Gastroesophageal sphincter (tissue), 4 donors: ENCODE measurements around the gene ZNF282. TPM values are rescaled to one million over a fixed set of nuclear protein-coding genes. Genes with fewer than 3 reads are reported as not detected.
A peak's percentile ranks its signal among the peaks of the same experiment; 100 is the strongest.

ENCODE experiments used
- ATAC-seq: fragments of 150-250 bp; one replicate; pipeline ENCODE4 v1.9.1; 2016; ENCODE audit warnings: mild to moderate bottlenecking, moderate library complexity
- H3K27ac ChIP-seq, 4 donors: fragments of 200-600 bp; sonication (generic) in 3 of 4; 1 replicate in 3 of 4; 2 replicates in 1 of 4; pipeline ENCODE4 v1.5.1; 2016 to 2019
- H3K27me3 ChIP-seq: fragments of 200-600 bp; sonication (generic); one replicate; pipeline ENCODE4 v1.5.1; 2019
- H3K36me3 ChIP-seq, 2 donors: fragments of 200-600 bp; sonication (generic); one replicate each; pipeline ENCODE4 v1.5.1; 2019; ENCODE audit warnings: control low read depth in 1 of 2
- H3K4me1 ChIP-seq, 3 donors: fragments of 200-600 bp; sonication (generic); 1 replicate in 2 of 3; 2 replicates in 1 of 3; pipeline ENCODE4 v1.5.1; 2016 to 2019; ENCODE audit warnings: control low read depth in 2 of 3
- H3K4me3 ChIP-seq, 2 donors: fragments of 200-600 bp; sonication (generic); one replicate each; pipeline ENCODE4 v1.5.1; 2019; ENCODE audit warnings: mild to moderate bottlenecking in 1 of 2, moderate library complexity in 1 of 2
- H3K9me3 ChIP-seq, 3 donors: fragments of 200-600 bp; sonication (generic); one replicate each; pipeline ENCODE4 v1.5.1; 2017 to 2019; ENCODE audit warnings: control low read depth in 2 of 3
- EP300 ChIP-seq: sonication (generic); formaldehyde crosslinking; IDR thresholded peaks from one replicate; pipeline ENCODE4 v1.6.1; 2017; ENCODE audit warnings: antibody characterized with exemption, mild to moderate bottlenecking
- POLR2A ChIP-seq, 2 donors: fragments of 450-650 bp; IDR thresholded peaks; one replicate each; pipeline ENCODE4 v1.6.1; 2017; ENCODE audit warnings: antibody characterized with exemption in 2 of 2, mild to moderate bottlenecking in 2 of 2, moderate library complexity in 1 of 2
- POLR2AphosphoS5 ChIP-seq: sonication (generic); formaldehyde crosslinking; IDR thresholded peaks from one replicate; pipeline ENCODE4 v1.6.1; 2017; ENCODE audit warnings: antibody characterized with exemption
- WGBS, 2 donors: methylation state at CpG; one replicate each; pipeline ENCODE4 v1.1.5; 2018; ENCODE audit warnings: low coverage in 1 of 2; 5-methylcytosine and 5-hydroxymethylcytosine counted together
- total RNA-seq, 4 donors: library from RNA; depleted of rRNA; stranded (reverse); fragments of >200 nt; gene quantifications; one replicate each; pipeline ENCODE4 v1.1.0, GENCODE V29; 2016
- TF ChIP-seq, protein P1 (sequence below), 4 experiments: fragments of 200-600 bp in 2 of 4; fragments of 450-650 bp in 2 of 4; sonication (generic) in 1 of 4; IDR thresholded peaks; one replicate each; pipeline ENCODE4 v1.5.1; 2017 to 2019; ENCODE audit warnings: antibody characterized with exemption in 4 of 4, mild to moderate bottlenecking in 2 of 4, moderate library complexity in 2 of 4

The ZNF282 gene
- total RNA-seq, 4 donors from 2014 or later, result 15.9 to 26.3 (median 18.7) TPM

DNA sequence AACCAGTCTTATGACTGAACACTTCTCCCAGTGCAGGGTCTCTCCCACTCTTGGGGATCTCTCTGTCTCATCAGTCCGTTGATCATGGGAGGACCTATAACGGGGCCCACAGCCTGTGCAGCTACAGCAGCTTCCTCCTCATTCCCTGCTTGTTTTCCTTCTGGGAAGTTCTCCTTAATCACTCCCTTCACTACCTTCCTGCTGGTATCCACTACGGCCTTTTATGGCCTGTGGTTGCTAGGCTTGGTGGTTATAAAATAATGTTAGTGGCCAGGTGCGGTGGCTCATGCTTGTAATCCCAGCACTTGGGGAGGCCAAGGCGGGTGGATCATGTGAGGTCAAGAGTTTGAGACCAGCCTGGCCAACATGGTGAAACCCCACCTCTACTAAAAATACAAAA lies 3.5 kb upstream of the ZNF282 start:
- Histone ChIP-seq H3K9me3 (no peaks in the 10 kb centered on the region), H3K27me3 (no peaks in the 10 kb centered on the region), H3K27ac (no peak overlapping the region), H3K4me3 (no peak overlapping the region), H3K4me1 (peaks cover 0 to 19% (median 4%) of the 10 kb centered on the region in 3 donors), H3K36me3 (no peaks in the 10 kb centered on the region)
- 50% methylated on average over 3 of the region's 5 CpGs; no CpG with 5 or more reads in 1 of the 2 donors for WGBS, 2 donors
- TF ChIP-seq POLR2AphosphoS5, result no peak
- TF ChIP-seq EP300, result no peak
- TF ChIP-seq, protein P1, sequence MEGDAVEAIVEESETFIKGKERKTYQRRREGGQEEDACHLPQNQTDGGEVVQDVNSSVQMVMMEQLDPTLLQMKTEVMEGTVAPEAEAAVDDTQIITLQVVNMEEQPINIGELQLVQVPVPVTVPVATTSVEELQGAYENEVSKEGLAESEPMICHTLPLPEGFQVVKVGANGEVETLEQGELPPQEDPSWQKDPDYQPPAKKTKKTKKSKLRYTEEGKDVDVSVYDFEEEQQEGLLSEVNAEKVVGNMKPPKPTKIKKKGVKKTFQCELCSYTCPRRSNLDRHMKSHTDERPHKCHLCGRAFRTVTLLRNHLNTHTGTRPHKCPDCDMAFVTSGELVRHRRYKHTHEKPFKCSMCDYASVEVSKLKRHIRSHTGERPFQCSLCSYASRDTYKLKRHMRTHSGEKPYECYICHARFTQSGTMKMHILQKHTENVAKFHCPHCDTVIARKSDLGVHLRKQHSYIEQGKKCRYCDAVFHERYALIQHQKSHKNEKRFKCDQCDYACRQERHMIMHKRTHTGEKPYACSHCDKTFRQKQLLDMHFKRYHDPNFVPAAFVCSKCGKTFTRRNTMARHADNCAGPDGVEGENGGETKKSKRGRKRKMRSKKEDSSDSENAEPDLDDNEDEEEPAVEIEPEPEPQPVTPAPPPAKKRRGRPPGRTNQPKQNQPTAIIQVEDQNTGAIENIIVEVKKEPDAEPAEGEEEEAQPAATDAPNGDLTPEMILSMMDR (IDR thresholded peaks at IDR 0.05), result no peak
- TF ChIP-seq POLR2A (IDR thresholded peaks at IDR 0.05), result no peak
- no peak for ATAC-seq

DNA sequence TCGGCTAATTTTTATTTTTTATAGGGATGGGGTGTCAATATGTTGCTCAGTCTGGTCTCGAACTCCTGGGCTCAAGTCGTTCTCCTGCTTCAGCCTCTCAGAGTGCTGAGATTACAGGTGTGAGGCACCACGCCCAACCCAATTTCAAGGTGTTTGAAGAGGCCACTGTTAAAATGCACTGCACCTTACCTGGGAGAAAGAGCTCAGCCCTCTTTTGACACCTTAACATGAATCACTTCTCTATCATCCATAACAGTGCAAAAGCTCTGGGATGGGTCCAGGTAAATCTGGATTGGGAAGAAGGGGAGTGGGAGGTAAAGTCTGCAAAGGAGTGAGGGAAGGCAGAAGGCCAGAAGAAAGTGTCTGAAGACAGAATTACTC lies 557 bp upstream of the ZNF282 start:
- Histone ChIP-seq H3K4me3 (peak overlapping the region; percentile 77 to 96), H3K27me3 (no peaks in the 10 kb centered on the region), H3K27ac (peak overlapping the region; percentile 86 to 97 (median 89)), H3K36me3 (peaks cover 0 to 18% of the 10 kb centered on the region in 2 donors), H3K9me3 (no peaks in the 10 kb centered on the region), H3K4me1 (peaks cover 0 to 32% (median 12%) of the 10 kb centered on the region in 3 donors)
- TF ChIP-seq POLR2AphosphoS5, result no peak
- TF ChIP-seq, protein P1 (IDR thresholded peaks at IDR 0.05), result no peak
- TF ChIP-seq EP300, result no peak
- no peak for TF ChIP-seq POLR2A (IDR thresholded peaks at IDR 0.05)
- ATAC-seq, result no peak
- 83% methylated on average over 4 of the region's 4 CpGs; no CpG with 5 or more reads in 1 of the 2 donors for WGBS, 2 donors

DNA sequence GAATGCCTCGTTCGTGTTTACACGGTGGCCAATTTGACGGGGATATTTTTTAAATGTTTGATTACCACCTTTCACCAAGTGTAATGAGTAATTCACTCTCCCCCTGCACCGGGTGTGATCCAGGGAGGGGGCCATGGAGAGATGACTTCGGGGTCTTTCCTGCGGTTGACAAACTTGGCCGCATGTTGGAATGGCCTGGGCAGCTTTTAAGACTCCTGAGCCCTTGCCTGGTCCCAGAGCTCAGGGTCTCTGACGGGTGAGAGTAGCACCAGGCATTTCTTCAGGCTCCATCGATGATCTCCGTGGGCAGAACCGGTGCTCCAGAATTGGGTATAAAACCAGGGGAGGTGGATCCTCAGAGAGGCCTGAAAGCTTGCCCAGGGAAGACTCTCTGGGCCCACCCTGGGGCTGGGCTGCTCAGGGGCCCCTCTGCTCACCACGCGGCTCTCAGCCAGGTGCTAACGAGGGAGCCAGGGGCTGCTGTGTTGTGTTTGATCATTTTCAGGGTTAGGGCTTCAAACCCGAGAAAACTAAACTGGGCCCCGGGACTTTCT lies 882 bp downstream of the ZNF282 start:
- H3K27me3 ChIP-seq, result no peaks in the 10 kb centered on the region
- H3K4me1 ChIP-seq, result peaks cover 0 to 32% (median 12%) of the 10 kb centered on the region in 3 donors
- WGBS, 2 donors, result 0 to 22% methylated on average over 3 to 6 of the region's 17 CpGs
- H3K36me3 ChIP-seq, result peaks cover 0 to 33% of the 10 kb centered on the region in 2 donors
- ATAC-seq, result no peak
- no peaks in the 10 kb centered on the region for H3K9me3 ChIP-seq
- H3K27ac ChIP-seq, result peak overlapping the region; percentile 80 to 97 (median 88)
- peak overlapping the region; percentile 77 to 96 for H3K4me3 ChIP-seq
- TF ChIP-seq POLR2A (IDR thresholded peaks at IDR 0.05) (no peak), EP300 (no peak), POLR2AphosphoS5 (no peak)
- TF ChIP-seq, protein P1 (IDR thresholded peaks at IDR 0.05), result no peak

DNA sequence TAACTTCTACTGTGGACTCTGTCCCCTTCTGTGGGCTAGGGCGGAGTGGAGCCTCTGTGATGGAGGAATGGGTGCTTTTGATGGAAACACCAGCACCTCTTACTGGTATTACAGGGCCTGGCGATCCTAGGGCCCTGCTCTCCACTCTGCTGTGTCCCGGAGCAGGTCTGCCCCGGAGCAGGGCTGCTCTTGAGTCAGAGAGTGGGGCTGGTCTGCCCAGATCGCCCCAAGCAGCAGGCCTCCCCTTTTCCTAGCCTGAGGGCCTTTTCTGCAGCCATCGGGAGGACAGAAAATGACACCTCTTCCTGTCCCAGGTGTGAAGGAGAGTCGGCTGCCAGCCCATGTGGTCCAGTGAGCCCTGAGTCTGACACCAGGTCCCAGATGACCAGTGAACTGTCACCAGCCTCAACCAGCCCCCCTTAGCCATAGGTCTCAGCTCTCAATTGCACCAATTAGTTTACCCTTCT lies 1.4 kb downstream of the ZNF282 start:
- no peaks in the 10 kb centered on the region for H3K9me3 ChIP-seq
- peak overlapping the region; percentile 77 to 96 for H3K4me3 ChIP-seq
- WGBS, 2 donors, result 20% methylated on average over 1 of the region's 7 CpGs
- TF ChIP-seq POLR2AphosphoS5, result no peak
- TF ChIP-seq, protein P1 (IDR thresholded peaks at IDR 0.05), result no peak
- TF ChIP-seq POLR2A (IDR thresholded peaks at IDR 0.05), result no peak
- no peak for TF ChIP-seq EP300
- H3K36me3 ChIP-seq, result peaks cover 0 to 38% of the 10 kb centered on the region in 2 donors
- H3K4me1 ChIP-seq, result peaks cover 0 to 32% (median 12%) of the 10 kb centered on the region in 3 donors
- H3K27me3 ChIP-seq, result no peaks in the 10 kb centered on the region
- peak overlapping the region in 3 of 4 donors; percentile 86 to 97 (median 91) for H3K27ac ChIP-seq
- no peak for ATAC-seq

DNA sequence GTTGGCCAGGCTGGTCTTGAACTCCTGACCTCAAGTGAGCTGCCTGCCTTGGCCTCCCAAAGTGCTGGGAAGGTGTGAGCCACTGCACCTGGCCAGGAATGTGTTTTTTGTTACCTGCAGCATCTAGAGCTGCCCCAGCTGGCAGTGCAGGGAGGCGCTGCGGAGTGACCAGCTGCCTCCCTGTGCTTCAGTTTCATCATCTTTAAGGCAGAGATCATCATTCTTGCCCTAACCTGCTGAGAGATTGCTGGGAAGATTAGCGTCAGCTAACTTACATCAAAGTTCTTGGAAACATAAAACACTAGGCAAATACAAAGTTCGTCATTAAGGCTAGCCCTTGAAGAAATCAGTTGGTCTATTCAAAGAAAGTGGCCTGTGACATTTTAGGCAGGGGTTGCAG lies 2.3 kb downstream of the ZNF282 start:
- Histone ChIP-seq H3K27ac (no peak overlapping the region), H3K4me3 (no peak overlapping the region), H3K36me3 (peaks cover 0 to 47% of the 10 kb centered on the region in 2 donors), H3K9me3 (no peaks in the 10 kb centered on the region), H3K27me3 (no peaks in the 10 kb centered on the region), H3K4me1 (peaks cover 0 to 32% (median 12%) of the 10 kb centered on the region in 3 donors)
- TF ChIP-seq, protein P1 (IDR thresholded peaks at IDR 0.05), result no peak
- TF ChIP-seq EP300 (no peak), POLR2AphosphoS5 (no peak), POLR2A (IDR thresholded peaks at IDR 0.05) (no peak)
- 50 to 100% methylated on average over 2 of the region's 4 CpGs for WGBS, 2 donors
- no peak for ATAC-seq
